Fibroblast of skin of back (primary cell): ENCODE measurements around the gene INPP5B. TPM values are rescaled to one million over a fixed set of nuclear protein-coding genes. Genes with fewer than 3 reads are reported as not detected.
"Not testable (repeated sequence)": the region's sequence is repeated elsewhere in the genome, so short reads cannot be mapped to it uniquely, and the experiment has no call there.

Experiments used
- DNase-seq: peaks from one replicate; pipeline ENCODE4 v3.0.0-alpha.2; 2013
- polyA plus RNA-seq, 2 experiments: library from polyadenylated mRNA; unstranded; fragments of 120-200 nt; gene quantifications; one replicate each; pipeline ENCODE4 v1.2.1, GENCODE V29; 2013; ENCODE audit not compliant: insufficient read length in 2 of 2

Gene INPP5B
- polyA plus RNA-seq (2013, experiment 1 of 2; ENCODE audit: insufficient read length), result 11.9 TPM
- 8.9 TPM for polyA plus RNA-seq (2013, experiment 2 of 2; ENCODE audit: insufficient read length)

- peak; percentile 93 for DNase-seq
Measured at GRCh38 chr1:37946703-37947360, at the start of gene INPP5B. INPP5B (minus strand) TSS chr1:37947053; CDS start chr1:37946308, 745 bp downstream.

DNA sequence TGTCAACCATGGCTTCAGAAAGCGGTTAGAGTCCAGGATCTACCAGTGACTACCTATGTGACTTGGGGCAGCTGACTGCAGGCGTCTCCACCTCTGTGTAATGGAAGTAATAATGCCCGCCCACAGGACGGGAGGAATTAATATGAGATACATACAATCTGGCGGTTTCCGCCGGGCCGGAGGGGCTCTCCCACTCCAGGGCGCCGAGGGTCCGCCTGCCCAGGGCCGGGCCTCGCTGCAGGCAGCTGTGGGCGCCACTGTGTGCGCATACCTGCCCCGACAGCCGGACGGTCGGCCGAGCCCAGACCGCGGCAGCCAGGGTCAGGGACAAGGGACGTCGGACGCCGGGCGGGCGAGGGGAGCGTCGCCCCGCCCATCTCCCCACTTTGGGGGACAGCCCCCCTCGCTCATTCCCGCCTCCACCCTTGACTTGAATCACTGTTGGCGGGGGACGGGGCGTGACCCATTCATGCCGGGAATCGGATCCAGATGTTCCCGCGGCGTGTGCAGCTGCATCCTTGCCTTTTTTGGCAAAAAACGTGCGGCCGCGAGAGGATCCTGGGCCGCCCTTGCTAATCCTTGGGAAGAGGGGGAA lies 49.0 kb upstream of the INPP5B start:
- DNase-seq, result peak; percentile 96

DNA sequence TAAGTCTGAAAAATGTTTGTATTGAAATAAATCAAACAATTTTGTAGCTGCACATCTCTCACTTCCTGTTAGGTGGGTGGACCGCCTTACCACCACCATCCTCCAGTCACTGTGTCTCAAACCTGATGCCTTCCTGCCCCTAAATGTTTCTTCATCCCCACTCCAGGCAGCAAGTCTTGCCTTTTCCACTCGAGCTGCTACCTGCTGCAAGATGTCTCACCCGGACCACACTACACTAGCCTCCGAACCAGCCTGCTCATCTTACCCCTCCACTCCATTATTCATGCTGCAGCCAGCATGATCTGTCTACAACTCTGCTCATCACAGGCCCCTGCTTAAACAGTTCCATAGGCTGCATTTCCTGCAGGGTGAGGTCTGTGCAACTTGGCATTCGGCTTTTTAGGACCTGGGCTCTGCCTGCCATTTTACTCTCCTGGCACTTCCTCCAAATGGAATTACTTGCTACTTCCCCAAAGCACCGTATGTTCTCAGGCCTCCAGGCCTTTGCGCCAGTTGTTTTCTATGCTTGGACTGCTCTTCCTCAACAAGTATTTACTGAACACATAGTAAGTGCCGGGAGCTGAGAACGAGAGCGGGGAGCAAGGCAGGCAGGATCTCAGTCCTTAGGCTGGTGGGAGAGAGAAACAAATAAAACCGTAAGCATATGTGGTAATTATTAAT lies 48.2 kb upstream of the INPP5B start:
- no peak for DNase-seq

- peak; percentile 45 for DNase-seq
Measured at GRCh38 chr1:37989361-37989930, 42.6 kb upstream of the INPP5B start.

- no peak for DNase-seq
Measured at GRCh38 chr1:37987679-37988078, 40.8 kb upstream of the INPP5B start.

GRCh38 chr1:37983546-37983945 lies 36.7 kb upstream of the INPP5B start:
- no peak for DNase-seq

GRCh38 chr1:37978541-37978940 lies 31.7 kb upstream of the INPP5B start:
- DNase-seq, result no peak

GRCh38 chr1:37975083-37975482 lies 28.2 kb upstream of the INPP5B start:
- DNase-seq, result peak; percentile 65

DNA sequence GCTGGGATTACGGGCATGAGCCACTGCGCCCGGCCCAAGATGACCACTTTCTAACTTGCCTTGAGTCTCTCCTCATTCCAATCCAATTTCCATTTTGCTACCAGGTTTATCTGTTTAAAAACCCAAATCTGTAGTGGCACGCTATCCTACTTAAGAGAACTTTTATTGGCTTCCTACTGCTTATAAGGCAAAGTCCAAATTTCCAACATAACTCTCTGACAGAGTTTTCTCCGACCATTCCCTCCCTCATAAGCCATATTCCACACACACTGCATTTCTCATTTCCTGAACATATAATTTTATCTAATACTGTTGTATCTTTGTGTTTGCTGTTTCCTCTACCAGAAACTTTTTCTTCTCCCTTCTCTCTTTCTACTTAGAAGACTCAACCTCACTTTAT lies 27.7 kb upstream of the INPP5B start:
- DNase-seq, result no peak

- not testable (repeated sequence) for DNase-seq
Measured at GRCh38 chr1:37973684-37974083, 26.8 kb upstream of the INPP5B start.

DNA sequence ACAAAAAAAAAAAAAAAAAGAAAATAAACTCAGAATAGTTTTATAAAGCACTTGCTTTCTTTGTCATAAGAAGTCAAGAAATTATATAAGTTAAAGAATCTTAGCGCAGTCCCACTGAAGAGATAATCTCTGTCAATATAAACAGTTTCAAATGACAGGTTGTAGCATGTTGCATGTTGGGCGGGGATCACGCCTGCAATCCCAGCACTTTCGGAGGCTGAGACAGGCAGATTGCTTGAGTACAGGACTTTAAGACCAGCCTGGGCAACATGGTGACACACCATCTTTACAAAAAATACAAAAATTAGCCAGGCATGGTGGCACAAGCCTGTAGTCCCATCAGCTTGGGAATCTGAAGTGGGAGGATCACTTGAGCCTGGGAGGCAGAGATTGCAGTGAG lies 18.4 kb upstream of the INPP5B start:
- no peak for DNase-seq

GRCh38 chr1:37964106-37964505 lies 17.3 kb upstream of the INPP5B start:
- not testable (repeated sequence) for DNase-seq

DNA sequence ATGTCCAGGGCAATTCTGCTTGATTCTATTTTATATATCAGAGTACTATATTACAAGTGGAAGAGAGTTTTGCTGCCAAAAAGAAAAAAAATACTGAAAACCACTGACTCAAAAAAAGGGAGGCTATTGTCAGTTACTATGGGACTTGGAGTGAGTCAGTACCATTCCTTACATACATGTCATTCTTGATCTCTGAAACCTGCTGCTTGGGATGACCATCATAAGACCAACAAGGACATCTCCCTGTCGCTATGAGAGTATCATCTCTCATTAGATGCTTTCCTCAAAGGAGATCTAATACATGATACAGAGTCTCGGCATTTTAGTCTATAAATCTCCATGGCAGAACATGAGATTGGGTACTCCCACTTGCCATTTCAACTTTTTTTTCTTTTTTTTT lies 11.8 kb upstream of the INPP5B start:
- DNase-seq, result peak; percentile 97

DNA sequence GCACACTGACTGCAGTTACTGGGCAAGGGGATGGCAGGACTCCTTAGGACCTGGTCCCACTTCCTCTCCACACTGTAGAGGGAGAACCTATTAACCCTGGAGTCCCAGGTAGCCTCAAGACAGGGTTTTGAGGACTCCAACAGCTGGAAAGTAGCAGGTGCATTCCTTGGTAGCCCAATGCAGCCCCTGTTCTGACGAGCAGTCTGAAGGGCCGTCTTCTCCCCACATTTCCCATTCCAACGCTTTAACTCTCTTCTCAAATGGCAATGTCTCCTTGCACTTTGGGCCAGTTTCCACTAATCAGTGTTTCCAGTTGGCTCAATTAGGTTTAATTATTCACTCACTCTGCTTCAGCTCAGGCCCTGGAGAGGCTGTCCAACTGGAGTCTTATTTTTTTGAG lies 8.8 kb upstream of the INPP5B start:
- DNase-seq, result no peak

DNA sequence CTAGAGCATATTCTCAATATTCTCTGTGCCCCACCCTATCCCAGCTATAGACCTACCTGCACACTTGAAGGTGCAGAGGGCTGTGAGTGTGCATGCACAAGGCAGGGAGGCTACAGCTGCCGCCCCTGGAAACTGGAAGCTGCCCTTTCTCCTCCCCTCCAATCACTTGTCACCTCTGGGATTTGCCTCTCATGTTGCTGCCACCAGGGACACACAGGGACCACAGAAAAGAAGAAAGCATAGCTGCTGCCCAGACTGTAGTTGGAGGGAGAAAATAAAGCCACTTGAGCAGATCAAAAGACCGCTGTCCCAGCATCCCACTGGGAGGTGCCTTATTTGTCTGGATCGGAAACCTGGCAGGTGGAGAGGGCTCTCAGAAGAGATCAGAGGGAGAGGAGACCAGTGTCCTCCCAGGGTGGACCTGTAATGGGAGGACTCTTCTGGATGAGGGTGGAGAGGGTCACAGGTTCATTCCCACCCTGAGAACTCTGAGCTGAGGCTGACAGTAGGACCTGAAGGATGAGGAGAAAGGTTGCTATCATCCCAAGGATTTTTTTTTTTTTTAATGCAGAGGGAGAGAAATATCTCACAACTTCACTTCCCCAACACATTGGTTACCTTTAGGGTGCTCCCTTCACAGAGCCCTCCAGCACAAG lies 7.6 kb upstream of the INPP5B start:
- DNase-seq, result no peak

DNA sequence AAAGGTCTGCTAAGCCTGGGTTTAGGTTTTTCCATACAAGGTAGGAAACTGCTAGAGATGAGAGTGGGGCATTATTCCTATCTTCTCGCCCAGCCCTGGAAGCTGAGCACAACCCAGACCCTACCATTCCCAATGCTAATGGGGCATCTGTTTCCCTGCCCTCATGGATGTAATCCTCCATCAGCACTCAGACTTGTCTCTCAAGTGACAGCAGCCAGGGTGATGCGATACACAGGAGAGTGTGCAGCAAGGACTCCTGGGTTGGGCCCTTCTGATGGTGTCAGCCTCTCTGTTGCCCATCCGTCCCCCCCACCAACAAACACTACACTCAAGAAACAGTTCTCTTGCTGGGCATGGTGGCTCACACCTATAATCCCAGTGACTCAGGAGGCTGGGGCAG lies 5.9 kb upstream of the INPP5B start:
- DNase-seq, result no peak

DNA sequence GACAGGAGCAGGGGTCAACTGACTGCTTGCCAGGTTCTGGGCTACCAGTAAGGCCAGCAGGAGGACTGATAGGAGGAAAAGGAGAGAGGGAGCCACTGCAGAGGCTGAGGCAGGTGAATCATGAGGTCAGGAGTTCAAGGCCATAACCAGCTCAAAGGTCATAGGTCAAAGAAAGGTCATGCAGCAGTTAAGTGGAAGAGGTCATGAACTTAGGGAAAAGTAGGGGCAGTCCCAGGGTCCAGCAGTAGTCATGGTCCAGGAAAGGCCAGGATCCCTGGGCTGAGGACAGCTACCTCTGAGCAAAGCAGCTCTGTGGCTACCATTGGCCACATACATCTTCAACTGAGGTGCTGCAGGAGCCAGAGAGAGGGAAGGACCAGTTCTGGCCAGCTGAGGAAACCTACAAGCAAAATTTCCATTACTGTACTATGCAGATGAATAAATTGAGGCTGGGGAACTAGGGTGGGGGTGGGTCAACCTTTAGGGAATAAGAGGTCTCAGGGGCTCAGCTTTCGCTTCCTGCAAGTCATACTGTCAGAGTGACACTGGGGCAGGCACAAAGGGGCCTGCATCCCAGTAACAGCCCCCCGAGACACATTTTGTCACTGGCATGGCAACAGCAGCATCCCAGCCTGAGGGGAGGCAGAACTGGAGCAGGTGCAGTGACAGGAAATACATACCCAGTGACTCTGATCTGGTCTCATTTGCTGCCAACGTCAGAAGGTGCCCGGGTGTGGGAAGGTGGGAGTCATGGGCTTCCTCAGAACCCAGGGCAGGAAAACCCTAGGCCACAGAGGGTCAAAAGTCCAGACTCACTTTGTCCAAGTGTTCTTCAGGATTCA lies 5.2 kb upstream of the INPP5B start:
- DNase-seq, result no peak

GRCh38 chr1:37951041-37951782 lies 4.4 kb upstream of the INPP5B start:
- no peak for DNase-seq

DNA sequence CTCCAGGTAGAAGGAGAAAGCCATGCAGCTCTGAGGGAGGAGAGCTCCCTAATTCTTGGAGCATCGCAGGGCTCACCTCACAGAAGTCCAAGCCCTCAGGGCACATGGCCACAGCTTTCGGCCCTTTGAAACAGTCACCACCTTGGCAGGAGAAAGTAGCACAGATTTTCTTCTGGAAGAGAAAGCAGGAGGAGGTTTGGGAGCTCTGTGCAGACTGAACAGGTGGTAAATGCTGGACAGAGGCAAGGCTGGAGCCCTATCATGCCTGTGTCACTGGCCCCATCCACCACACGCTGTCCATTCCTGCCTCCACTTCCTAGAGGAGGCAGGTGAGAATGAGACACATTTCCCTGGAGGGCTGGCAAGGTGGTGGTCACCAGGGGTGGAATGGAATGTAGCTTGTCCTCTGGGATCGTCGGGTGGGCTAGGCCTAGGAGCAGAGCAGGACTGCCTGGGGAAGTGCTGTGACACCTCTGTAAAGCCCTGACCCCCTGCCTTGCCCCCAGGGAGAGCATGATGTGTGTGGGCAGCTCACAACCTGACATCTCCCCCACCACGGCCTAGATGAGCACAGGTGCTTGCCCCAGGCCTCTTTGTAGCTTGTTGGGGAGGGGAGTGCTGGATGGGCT lies 2.8 kb upstream of the INPP5B start:
- DNase-seq, result no peak

GRCh38 chr1:37948841-37949240 lies 2.0 kb upstream of the INPP5B start:
- DNase-seq, result no peak

GRCh38 chr1:37948166-37948565 lies 1.3 kb upstream of the INPP5B start:
- no peak for DNase-seq
